Breast epithelium (tissue), 4 donors: Measurements from ENCODE around the gene NR6A1. TPM values are rescaled to one million over a fixed set of nuclear protein-coding genes. Genes with fewer than 3 reads are reported as not detected.

Experiments used
- DNase-seq, 2 donors: peaks; one replicate each; pipeline ENCODE4 v3.0.0-alpha.2; 2019; ENCODE audit warnings: low spot score in 2 of 2
- H3K27ac ChIP-seq, 2 donors: fragments of 200-600 bp; sonication (generic) in 1 of 2; one replicate each; pipeline ENCODE4 v1.5.1; 2016 to 2019; ENCODE audit warnings: mild to moderate bottlenecking in 1 of 2
- H3K27me3 ChIP-seq, 2 donors: fragments of 200-600 bp; sonication (generic) in 1 of 2; one replicate each; pipeline versions ENCODE4 v1.5.1 to v1.6.0; 2017 to 2019; ENCODE audit warnings: control low read depth in 1 of 2, mild to moderate bottlenecking in 1 of 2
- H3K36me3 ChIP-seq: fragments of 200-600 bp; one replicate; pipeline ENCODE4 v1.5.1; 2019
- H3K4me1 ChIP-seq, 2 donors: fragments of 200-600 bp; sonication (generic); one replicate each; pipeline ENCODE4 v1.5.1; 2016 to 2019; ENCODE audit warnings: control low read depth in 1 of 2
- H3K4me3 ChIP-seq, 3 donors: fragments of 200-600 bp; sonication (generic); 1 replicate in 2 of 3; 2 replicates in 1 of 3; pipeline ENCODE4 v1.5.1; 2016 to 2019; ENCODE audit warnings: mild to moderate bottlenecking in 3 of 3, moderate library complexity in 2 of 3
- H3K9me3 ChIP-seq, 2 donors: fragments of 200-600 bp; sonication (generic) in 1 of 2; one replicate each; pipeline ENCODE4 v1.5.1; 2016 to 2019; ENCODE audit warnings: control low read depth in 1 of 2
- CTCF ChIP-seq, 3 donors: fragments of 450-650 bp; IDR thresholded peaks; one replicate each; pipeline ENCODE4 v1.5.1; 2016 to 2017; ENCODE audit warnings: antibody characterized with exemption in 3 of 3, mild to moderate bottlenecking in 3 of 3, moderate library complexity in 3 of 3
- POLR2A ChIP-seq: fragments of 450-650 bp; IDR thresholded peaks from one replicate; pipeline ENCODE4 v1.6.1; 2016; ENCODE audit warnings: antibody characterized with exemption, mild to moderate bottlenecking, moderate library complexity
- POLR2AphosphoS5 ChIP-seq, 3 donors: sonication (generic); formaldehyde crosslinking; IDR thresholded peaks; one replicate each; pipeline ENCODE4 v1.6.1; 2017; ENCODE audit warnings: antibody characterized with exemption in 3 of 3
- intact Hi-C: fragments of 100-400 bp; cut with DNase I; formaldehyde crosslinking; loops from one replicate; pipeline ENCODE4 v1.15.1; 2023; ENCODE audit warnings: low total_unique reads
- total RNA-seq, 3 donors: library from RNA; depleted of rRNA; stranded (reverse); fragments of >200 nt; gene quantifications; one replicate each; pipeline ENCODE4 v1.1.0, GENCODE V29; 2016

NR6A1 gene
- total RNA-seq, 3 donors from 2014 or later: 1.3 to 5.3 (median 3.9) TPM

GRCh38 chr9:124595743-124596142, 175.4 kb downstream of the NR6A1 start:
- Histone ChIP-seq H3K36me3 (no peaks in the 10 kb centered on the region), H3K27me3 (no peaks in the 10 kb centered on the region), H3K4me1 (peaks cover 0 to 5% of the 10 kb centered on the region in 2 donors), H3K4me3 (no peak overlapping the region), H3K9me3 (no peaks in the 10 kb centered on the region), H3K27ac (no peak overlapping the region)
- TF ChIP-seq CTCF (IDR thresholded peaks at IDR 0.05) (no peak), POLR2A (no peak), POLR2AphosphoS5 (IDR thresholded peaks at IDR 0.05) (no peak)
- DNase-seq: no peak
- intact Hi-C loops: no loop called here

GRCh38 chr9:124594673-124595072, 176.4 kb downstream of the NR6A1 start:
- intact Hi-C loops: no loop called here
- no peak for DNase-seq

GRCh38 chr9:124594225-124594624, 176.9 kb downstream of the NR6A1 start:
- intact Hi-C loops: no loop called here
- Histone ChIP-seq H3K9me3 (no peaks in the 10 kb centered on the region), H3K36me3 (no peaks in the 10 kb centered on the region), H3K27me3 (no peaks in the 10 kb centered on the region), H3K27ac (no peak overlapping the region), H3K4me3 (no peak overlapping the region), H3K4me1 (peaks cover 0 to 5% of the 10 kb centered on the region in 2 donors)
- no peak for DNase-seq
- no peak for TF ChIP-seq POLR2AphosphoS5 (IDR thresholded peaks at IDR 0.05)

More at GRCh38 chr9:124594673-124595072, 176.4 kb downstream of the NR6A1 start:
- Histone ChIP-seq H3K4me1 (peaks cover 0 to 5% of the 10 kb centered on the region in 2 donors), H3K36me3 (no peaks in the 10 kb centered on the region), H3K9me3 (no peaks in the 10 kb centered on the region), H3K27ac (no peak overlapping the region), H3K27me3 (no peaks in the 10 kb centered on the region), H3K4me3 (no peak overlapping the region)
- TF ChIP-seq POLR2A (no peak), POLR2AphosphoS5 (IDR thresholded peaks at IDR 0.05) (no peak), CTCF (IDR thresholded peaks at IDR 0.05) (no peak)

GRCh38 chr9:124593651-124594058, 177.5 kb downstream of the NR6A1 start:
- intact Hi-C loops: no loop called here
- Histone ChIP-seq H3K27me3 (no peaks in the 10 kb centered on the region), H3K4me3 (no peak overlapping the region), H3K4me1 (peaks cover 0 to 5% of the 10 kb centered on the region in 2 donors), H3K9me3 (no peaks in the 10 kb centered on the region), H3K36me3 (no peaks in the 10 kb centered on the region), H3K27ac (no peak overlapping the region)
- TF ChIP-seq CTCF (IDR thresholded peaks at IDR 0.05): no peak
- no peak for TF ChIP-seq POLR2A
- no peak for TF ChIP-seq POLR2AphosphoS5 (IDR thresholded peaks at IDR 0.05)
- no peak for DNase-seq

- H3K4me1 ChIP-seq: peaks cover 0 to 5% of the 10 kb centered on the region in 2 donors
Observed at GRCh38 chr9:124593200-124593599, 177.9 kb downstream of the NR6A1 start.

More at GRCh38 chr9:124593200-124593599, 177.9 kb downstream of the NR6A1 start:
- Histone ChIP-seq H3K4me3 (no peak overlapping the region), H3K27me3 (no peaks in the 10 kb centered on the region), H3K9me3 (no peaks in the 10 kb centered on the region), H3K27ac (no peak overlapping the region), H3K36me3 (no peaks in the 10 kb centered on the region)
- no peak for DNase-seq
- intact Hi-C loops: no loop called here
- no peak for TF ChIP-seq POLR2A
- TF ChIP-seq POLR2AphosphoS5 (IDR thresholded peaks at IDR 0.05): no peak
- TF ChIP-seq CTCF (IDR thresholded peaks at IDR 0.05): no peak
